GM12873 (cell line): ENCODE data around the gene EPS8.
A peak's percentile ranks its signal among the peaks of the same experiment; 100 is the strongest.

Experiments used
- TF ChIP-seq, protein P1 (sequence below): IDR thresholded peaks from 2 replicates; pipeline ENCODE4 v1.5.1; 2012; ENCODE audit warnings: low read depth, mild to moderate bottlenecking, moderate library complexity, low read length, control low read depth; ENCODE audit not compliant: insufficient read depth; ENCODE audit errors: missing control alignments

The EPS8 gene

DNA sequence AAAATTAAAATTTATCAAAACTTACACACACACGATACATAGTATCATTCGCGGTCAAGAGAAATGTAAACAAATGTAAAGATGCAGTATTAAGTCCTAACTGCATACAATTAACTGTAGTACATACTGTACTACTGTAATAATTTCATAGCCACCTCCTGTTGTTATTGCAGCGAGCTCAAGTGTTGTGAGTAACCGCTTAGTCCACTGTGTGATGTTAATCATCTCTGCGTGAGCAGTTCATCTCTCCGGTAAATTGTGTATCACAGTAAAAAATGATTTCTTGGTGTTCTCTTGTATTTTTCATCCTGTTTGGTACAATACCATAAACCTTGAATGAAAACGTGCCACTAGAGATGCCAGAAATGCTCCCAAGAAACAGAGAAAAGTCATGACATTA lies 6.5 kb downstream of the EPS8 start:
- TF ChIP-seq, protein P1, sequence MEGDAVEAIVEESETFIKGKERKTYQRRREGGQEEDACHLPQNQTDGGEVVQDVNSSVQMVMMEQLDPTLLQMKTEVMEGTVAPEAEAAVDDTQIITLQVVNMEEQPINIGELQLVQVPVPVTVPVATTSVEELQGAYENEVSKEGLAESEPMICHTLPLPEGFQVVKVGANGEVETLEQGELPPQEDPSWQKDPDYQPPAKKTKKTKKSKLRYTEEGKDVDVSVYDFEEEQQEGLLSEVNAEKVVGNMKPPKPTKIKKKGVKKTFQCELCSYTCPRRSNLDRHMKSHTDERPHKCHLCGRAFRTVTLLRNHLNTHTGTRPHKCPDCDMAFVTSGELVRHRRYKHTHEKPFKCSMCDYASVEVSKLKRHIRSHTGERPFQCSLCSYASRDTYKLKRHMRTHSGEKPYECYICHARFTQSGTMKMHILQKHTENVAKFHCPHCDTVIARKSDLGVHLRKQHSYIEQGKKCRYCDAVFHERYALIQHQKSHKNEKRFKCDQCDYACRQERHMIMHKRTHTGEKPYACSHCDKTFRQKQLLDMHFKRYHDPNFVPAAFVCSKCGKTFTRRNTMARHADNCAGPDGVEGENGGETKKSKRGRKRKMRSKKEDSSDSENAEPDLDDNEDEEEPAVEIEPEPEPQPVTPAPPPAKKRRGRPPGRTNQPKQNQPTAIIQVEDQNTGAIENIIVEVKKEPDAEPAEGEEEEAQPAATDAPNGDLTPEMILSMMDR: no peak

- TF ChIP-seq, protein P1: no peak
Observed at GRCh38 chr12:15779925-15780324, 9.3 kb downstream of the EPS8 start.

- TF ChIP-seq, protein P1: no peak
Observed at GRCh38 chr12:15778126-15778525, 11.1 kb downstream of the EPS8 start.

DNA sequence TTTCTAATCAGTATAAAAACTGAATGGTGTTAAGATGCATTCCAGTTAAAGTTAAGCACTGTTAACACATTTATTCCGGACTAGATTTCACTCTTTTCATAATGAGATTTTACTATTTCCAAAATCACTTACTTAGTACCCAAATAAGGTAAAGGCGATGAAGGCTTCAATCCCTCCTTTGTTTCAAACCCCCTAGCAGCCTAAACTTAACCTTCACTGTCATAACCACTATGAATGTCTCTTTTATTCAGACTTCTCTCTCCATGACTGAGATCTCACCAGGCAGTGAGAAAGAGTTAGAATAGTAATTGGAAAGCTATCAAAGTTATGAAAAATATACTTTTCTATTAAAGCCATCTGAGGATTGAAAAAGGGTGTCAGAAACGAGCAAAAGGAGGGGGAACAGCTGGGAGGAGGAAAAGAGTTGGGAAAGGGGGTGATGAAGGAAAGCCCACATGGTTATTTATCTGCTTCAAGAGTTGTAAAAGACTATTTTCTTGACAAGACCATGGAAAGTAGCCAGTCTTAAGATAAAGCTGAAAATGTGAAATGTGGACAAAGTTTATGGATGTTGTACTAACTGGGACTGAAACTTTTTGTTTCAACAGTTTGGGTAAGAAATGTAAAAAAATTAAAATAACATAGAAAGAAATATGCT lies 11.7 kb downstream of the EPS8 start:
- TF ChIP-seq, protein P1: no peak

GRCh38 chr12:15776532-15776931 lies 12.7 kb downstream of the EPS8 start:
- TF ChIP-seq, protein P1: no peak

- TF ChIP-seq, protein P1: no peak
Observed at GRCh38 chr12:15774819-15775218, 14.4 kb downstream of the EPS8 start.

DNA sequence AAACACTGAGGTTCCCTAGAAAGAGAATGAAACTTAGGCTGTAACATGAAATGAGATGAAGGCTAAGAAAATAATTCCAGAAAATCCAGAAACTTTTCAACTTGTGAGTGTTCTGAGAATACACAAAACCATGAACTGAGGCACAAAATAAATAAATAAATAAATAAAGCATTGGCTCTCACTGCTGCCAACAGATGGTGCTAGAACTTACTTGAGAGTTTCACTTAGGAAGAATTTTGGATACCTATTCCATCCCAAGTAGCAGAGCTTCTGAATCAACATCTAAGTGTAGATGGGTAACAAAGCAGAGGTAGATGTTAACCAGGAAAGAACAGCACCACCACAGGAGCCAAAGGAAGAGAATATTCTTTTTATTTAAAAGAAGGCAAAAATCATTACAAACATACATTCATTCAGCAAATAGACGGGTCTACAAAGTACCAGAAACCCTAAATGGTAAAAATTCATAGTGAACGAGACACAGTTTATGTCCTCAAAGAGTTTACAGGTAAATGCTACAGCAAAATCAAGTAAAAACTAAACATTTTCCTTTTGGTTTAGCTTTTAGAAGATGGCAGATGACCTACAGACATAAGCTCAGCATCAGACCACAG lies 16.7 kb downstream of the EPS8 start:
- TF ChIP-seq, protein P1: peak; percentile 45
